Stimulated activated CD4-positive, alpha-beta T cell treated with anti-CD3 and anti-CD28 coated beads, Interleukin-15, amount 100 ng/mL, for 1 hour (primary cell): ENCODE measurements around the gene DYNLT5.
"Not testable (repeated sequence)": the region's sequence is repeated elsewhere in the genome, so short reads cannot be mapped to it uniquely, and the experiment has no call there.

Source experiments
- DNase-seq, 2 donors: peaks; one replicate each; pipeline ENCODE4 v3.0.0-alpha.2; 2020; ENCODE audit warnings: low read depth in 1 of 2, low spot score in 1 of 2

Gene DYNLT5

DNA sequence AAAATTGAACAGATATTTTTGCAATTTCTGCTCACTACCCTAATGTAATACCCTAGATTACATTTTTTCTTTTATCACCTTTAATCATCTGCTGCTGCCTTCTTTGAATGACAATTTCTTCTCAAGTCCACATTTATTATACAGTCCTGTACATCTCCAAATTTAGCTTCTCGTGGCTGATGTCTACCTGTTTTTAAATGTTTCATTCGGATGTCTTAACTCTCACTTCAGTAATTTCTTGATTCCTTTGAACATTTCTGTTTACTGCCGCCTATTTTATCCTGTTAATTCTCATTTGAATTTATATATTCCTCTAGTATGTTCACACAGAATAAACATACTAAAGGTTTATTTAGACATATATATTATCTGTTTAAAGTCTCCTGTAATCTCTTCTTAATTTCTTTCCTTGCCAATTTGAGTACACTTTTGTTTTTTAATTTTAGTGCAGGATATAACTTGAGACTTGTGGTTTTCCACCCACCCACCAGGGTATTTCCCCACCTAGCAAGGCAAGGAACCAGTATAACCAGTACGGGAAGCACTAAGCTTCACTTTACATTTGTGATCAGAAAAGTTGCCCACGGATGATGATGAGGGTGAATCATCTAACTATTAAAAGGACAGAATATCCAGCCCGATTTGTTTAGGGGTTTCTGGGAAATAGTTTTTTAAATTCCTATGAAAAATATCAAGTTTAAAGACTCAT is 36.1 kb downstream of the DYNLT5 start:
- DNase-seq = peak in 1 of 2 donors; percentile 7

DNA sequence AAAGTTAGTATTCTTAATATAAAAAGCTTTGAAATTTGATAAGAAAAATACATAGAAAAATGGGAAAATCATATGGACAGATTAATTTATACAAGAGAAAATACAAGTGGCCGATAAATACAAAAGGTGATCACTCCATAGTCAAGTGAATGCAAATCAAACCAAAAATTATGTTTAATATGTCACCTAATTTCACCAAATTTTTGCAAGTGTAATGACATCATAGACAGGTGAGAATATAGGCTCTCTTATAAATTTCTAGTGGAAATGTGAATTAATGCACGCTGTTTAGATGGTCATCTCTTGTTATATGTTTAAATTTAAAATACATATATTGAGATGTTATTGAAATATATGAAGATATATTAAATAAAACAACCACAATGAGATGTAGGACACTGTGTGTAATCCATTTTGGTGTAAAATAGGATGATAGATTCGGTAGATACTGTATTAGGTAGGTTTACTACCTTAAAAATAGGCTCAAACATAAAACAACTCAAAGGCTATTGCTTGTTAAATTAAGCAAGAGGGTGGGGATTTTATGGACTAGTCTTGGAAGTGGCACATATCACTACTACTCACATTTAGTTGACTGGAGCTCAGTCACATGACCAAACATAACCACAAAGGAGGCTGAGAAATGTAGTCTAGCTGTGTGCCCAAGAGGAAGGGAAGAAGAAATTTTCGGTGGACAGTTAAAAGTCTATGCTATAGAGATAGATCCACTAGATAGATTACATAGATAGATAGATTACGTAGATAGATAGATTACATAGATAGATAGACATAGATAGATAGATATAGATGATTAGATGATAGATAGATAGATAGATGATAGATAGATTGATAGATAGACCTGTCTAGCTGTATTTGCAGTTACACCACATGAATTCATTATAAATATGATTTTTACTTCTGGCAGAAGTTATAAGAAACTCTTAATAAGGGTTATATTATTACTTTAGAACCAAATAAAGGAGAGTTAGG is 39.7 kb downstream of the DYNLT5 start:
- no peak for DNase-seq

- not testable (repeated sequence) for DNase-seq
Measured at GRCh38 chr1:66795839-66796238, 43.6 kb downstream of the DYNLT5 start.

- no peak for DNase-seq
Measured at GRCh38 chr1:66809245-66809644, 57.0 kb downstream of the DYNLT5 start.

- DNase-seq = no peak
Measured at GRCh38 chr1:66809736-66810326, 57.6 kb downstream of the DYNLT5 start.

DNA sequence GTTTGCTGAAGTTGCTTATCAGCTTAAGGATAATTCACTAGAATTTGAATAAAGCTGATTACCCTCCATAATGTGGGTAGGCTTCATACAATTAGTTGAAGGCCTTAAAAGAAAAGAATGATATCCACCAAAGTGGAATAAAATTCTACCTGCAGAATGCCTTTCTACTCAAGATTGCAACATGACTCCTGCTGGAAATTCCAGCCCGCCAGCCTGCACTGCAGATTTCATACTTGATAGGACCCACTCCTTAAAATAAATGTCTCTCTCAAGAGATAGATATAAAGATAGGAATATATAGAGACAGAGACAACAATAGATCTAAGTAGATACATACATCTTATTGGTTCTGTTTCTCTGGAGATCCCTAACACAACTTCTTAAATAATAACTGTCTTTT is 72.5 kb downstream of the DYNLT5 start:
- no peak for DNase-seq
